ENCODE measurements around the gene RP2. TPM values are rescaled to one million over a fixed set of nuclear protein-coding genes. Genes with fewer than 3 reads are reported as not detected.

The RP2 gene
- total and polyA plus RNA-seq, 2 donors (not counting 1 experiment from before 2014, with no cell fraction given): 19.4 to 20.6 TPM

DNA sequence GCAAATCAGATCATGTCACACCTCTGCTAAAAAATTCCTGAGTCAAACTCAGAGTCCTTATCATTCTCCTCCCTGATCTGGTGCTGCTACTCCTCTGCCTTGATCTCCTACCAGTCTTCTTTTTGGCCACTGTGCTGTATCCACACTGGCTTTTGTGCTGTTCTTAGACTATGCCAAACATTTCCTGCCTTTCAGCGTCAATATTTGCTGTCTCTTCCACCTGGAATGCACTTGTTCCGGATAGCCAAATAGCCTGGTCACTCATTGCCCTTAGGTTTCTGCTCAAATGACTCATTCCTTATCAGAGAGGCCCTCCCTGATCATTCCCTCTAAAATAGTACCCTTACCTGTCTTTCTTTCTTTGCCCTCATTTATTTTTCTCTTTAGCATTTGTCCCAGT is 24.4 kb upstream of the RP2 start:
- H2AFZ ChIP-seq (ENCODE audit: low read length): no peak overlapping the region
- H3K9ac ChIP-seq (ENCODE audit: insufficient read depth, low read length): no peak overlapping the region
- H3K4me2 ChIP-seq (ENCODE audit: extremely low read depth, insufficient read depth, low read length): no peak overlapping the region
- TF ChIP-seq, protein P1, sequence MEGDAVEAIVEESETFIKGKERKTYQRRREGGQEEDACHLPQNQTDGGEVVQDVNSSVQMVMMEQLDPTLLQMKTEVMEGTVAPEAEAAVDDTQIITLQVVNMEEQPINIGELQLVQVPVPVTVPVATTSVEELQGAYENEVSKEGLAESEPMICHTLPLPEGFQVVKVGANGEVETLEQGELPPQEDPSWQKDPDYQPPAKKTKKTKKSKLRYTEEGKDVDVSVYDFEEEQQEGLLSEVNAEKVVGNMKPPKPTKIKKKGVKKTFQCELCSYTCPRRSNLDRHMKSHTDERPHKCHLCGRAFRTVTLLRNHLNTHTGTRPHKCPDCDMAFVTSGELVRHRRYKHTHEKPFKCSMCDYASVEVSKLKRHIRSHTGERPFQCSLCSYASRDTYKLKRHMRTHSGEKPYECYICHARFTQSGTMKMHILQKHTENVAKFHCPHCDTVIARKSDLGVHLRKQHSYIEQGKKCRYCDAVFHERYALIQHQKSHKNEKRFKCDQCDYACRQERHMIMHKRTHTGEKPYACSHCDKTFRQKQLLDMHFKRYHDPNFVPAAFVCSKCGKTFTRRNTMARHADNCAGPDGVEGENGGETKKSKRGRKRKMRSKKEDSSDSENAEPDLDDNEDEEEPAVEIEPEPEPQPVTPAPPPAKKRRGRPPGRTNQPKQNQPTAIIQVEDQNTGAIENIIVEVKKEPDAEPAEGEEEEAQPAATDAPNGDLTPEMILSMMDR (conservative IDR thresholded peaks at IDR 0.05 in 1 of 2, IDR thresholded peaks at IDR 0.05 in 1 of 2; ENCODE audit: low read depth in 1 of 2, low read length in 2 of 2): no peak
- no peak for TF ChIP-seq EZH2 (IDR thresholded peaks at IDR 0.05; ENCODE audit: low read length, missing control alignments)
- H3K4me1 ChIP-seq (ENCODE audit: control insufficient read depth, extremely low read depth, insufficient read depth, low read length): no peaks in the 10 kb centered on the region
- no peaks in the 10 kb centered on the region for H3K9me3 ChIP-seq (ENCODE audit: control insufficient read depth, insufficient read depth, low read depth, low read length)
- H3K36me3 ChIP-seq (ENCODE audit: control insufficient read depth, insufficient read depth, low read length): no peaks in the 10 kb centered on the region
- H3K79me2 ChIP-seq (ENCODE audit: control insufficient read depth, insufficient read depth, low read length): no peaks in the 10 kb centered on the region
- no peaks in the 10 kb centered on the region for H4K20me1 ChIP-seq (ENCODE audit: control insufficient read depth, extremely low read depth, insufficient read depth, low read length)
- H3K27ac ChIP-seq (ENCODE audit: insufficient read depth, low read length): no peak overlapping the region
- H3K27me3 ChIP-seq (ENCODE audit: control insufficient read depth, insufficient read depth, low read length): no peaks in the 10 kb centered on the region
- H3K4me3 ChIP-seq (replicated peaks in 1 of 4; ENCODE audit: control extremely low read depth in 1 of 4, insufficient read depth in 1 of 4, low read depth in 3 of 4, low read length in 4 of 4): no peak overlapping the region
- no peak for DNase-seq (ENCODE audit: low read depth in 2 of 2)

DNA sequence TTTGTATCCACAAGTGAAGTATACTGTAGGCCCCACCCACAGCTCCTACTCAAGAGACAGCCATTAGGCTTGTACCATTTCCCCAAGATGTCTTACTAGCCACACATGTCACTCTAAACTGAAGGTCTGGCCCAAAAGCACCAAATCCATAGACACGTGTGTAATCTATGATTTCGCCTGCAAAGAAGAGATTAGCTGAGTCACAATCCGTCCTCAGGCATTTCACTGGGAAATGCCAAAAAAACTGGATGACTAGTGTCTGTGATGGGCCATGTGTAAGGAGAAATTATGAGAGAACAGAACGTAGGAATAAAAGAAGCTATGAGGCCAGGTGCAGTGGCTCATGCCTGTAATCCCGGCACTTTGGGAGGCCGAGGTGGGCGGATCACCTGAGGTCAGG is 21.9 kb upstream of the RP2 start:
- no peak overlapping the region for H3K4me2 ChIP-seq (ENCODE audit: extremely low read depth, insufficient read depth, low read length)
- no peaks in the 10 kb centered on the region for H3K27me3 ChIP-seq (ENCODE audit: control insufficient read depth, insufficient read depth, low read length)
- no peaks in the 10 kb centered on the region for H3K4me1 ChIP-seq (ENCODE audit: control insufficient read depth, extremely low read depth, insufficient read depth, low read length)
- H3K36me3 ChIP-seq (ENCODE audit: control insufficient read depth, insufficient read depth, low read length): no peaks in the 10 kb centered on the region
- no peak for DNase-seq (ENCODE audit: low read depth in 2 of 2)
- TF ChIP-seq EZH2 (IDR thresholded peaks at IDR 0.05; ENCODE audit: low read length, missing control alignments): no peak
- TF ChIP-seq, protein P1 (conservative IDR thresholded peaks at IDR 0.05 in 1 of 2, IDR thresholded peaks at IDR 0.05 in 1 of 2; ENCODE audit: low read depth in 1 of 2, low read length in 2 of 2): no peak
- no peaks in the 10 kb centered on the region for H3K79me2 ChIP-seq (ENCODE audit: control insufficient read depth, insufficient read depth, low read length)
- H3K4me3 ChIP-seq (replicated peaks in 1 of 4; ENCODE audit: control extremely low read depth in 1 of 4, insufficient read depth in 1 of 4, low read depth in 3 of 4, low read length in 4 of 4): no peak overlapping the region
- no peak overlapping the region for H2AFZ ChIP-seq (ENCODE audit: low read length)
- no peaks in the 10 kb centered on the region for H4K20me1 ChIP-seq (ENCODE audit: control insufficient read depth, extremely low read depth, insufficient read depth, low read length)
- H3K9ac ChIP-seq (ENCODE audit: insufficient read depth, low read length): no peak overlapping the region
- no peaks in the 10 kb centered on the region for H3K9me3 ChIP-seq (ENCODE audit: control insufficient read depth, insufficient read depth, low read depth, low read length)
- no peak overlapping the region for H3K27ac ChIP-seq (ENCODE audit: insufficient read depth, low read length)

DNA sequence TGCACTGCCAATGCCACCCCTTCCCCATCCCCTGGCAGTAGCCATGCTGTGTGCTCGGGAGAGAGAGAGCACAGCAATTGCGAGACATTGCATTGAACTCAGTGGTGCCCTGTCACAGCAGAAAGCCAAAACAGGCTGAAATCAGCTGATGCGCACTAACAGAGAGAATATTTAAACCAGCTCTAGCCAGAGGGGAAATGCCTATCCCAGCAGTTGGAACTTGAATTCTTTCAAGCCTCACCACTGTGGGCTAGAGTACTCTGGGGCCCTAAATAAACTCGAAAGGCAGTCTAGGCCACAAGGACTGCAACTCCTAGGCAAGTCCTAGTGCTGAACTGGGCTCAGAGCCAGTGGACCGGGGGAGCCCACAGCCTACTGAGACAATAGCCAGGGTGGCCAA is 17.7 kb upstream of the RP2 start:
- TF ChIP-seq EZH2 (IDR thresholded peaks at IDR 0.05; ENCODE audit: low read length, missing control alignments): no peak
- TF ChIP-seq, protein P1 (conservative IDR thresholded peaks at IDR 0.05 in 1 of 2, IDR thresholded peaks at IDR 0.05 in 1 of 2; ENCODE audit: low read depth in 1 of 2, low read length in 2 of 2): no peak
- DNase-seq (ENCODE audit: low read depth in 2 of 2): no peak
- H3K36me3 ChIP-seq (ENCODE audit: control insufficient read depth, insufficient read depth, low read length): no peaks in the 10 kb centered on the region
- H2AFZ ChIP-seq (ENCODE audit: low read length): no peak overlapping the region
- H3K27ac ChIP-seq (ENCODE audit: insufficient read depth, low read length): no peak overlapping the region
- no peaks in the 10 kb centered on the region for H3K9me3 ChIP-seq (ENCODE audit: control insufficient read depth, insufficient read depth, low read depth, low read length)
- H3K4me3 ChIP-seq (replicated peaks in 1 of 4; ENCODE audit: control extremely low read depth in 1 of 4, insufficient read depth in 1 of 4, low read depth in 3 of 4, low read length in 4 of 4): no peak overlapping the region
- no peak overlapping the region for H3K9ac ChIP-seq (ENCODE audit: insufficient read depth, low read length)
- H4K20me1 ChIP-seq (ENCODE audit: control insufficient read depth, extremely low read depth, insufficient read depth, low read length): no peaks in the 10 kb centered on the region
- no peaks in the 10 kb centered on the region for H3K4me1 ChIP-seq (ENCODE audit: control insufficient read depth, extremely low read depth, insufficient read depth, low read length)
- H3K79me2 ChIP-seq (ENCODE audit: control insufficient read depth, insufficient read depth, low read length): no peaks in the 10 kb centered on the region
- H3K4me2 ChIP-seq (ENCODE audit: extremely low read depth, insufficient read depth, low read length): no peak overlapping the region
- no peaks in the 10 kb centered on the region for H3K27me3 ChIP-seq (ENCODE audit: control insufficient read depth, insufficient read depth, low read length)
